CD8-positive, alpha-beta memory T cell (primary cell): ENCODE results near the gene NCOR2. TPM values are rescaled to one million over a fixed set of nuclear protein-coding genes. Genes with fewer than 3 reads are reported as not detected.

Experiments used
- CTCF ChIA-PET: fragments of 350-600 bp; sonication (Branson Sonifier 250); formaldehyde crosslinking; loops from one replicate; lab custom pipeline; 2021; ENCODE audit warnings: antibody characterized with exemption; lab: Charles Lee
- POLR2A ChIA-PET: fragments of 350-600 bp; sonication (Branson Sonifier 250); formaldehyde crosslinking; loops from one replicate; lab custom pipeline; 2021; ENCODE audit warnings: antibody characterized with exemption; lab: Charles Lee
- DNase-seq, 5 donors: peaks; one replicate each; pipeline versions ENCODE4 v3.0.0 to v3.0.0-alpha.2; 2020 to 2022; ENCODE audit warnings: mixed read lengths in 1 of 5
- H3K27ac ChIP-seq: one replicate; pipeline ENCODE4 v1.7.0; 2013; ENCODE audit warnings: low read depth, mild to moderate bottlenecking, low read length, moderate library complexity
- H3K27me3 ChIP-seq: 2 replicates; pipeline ENCODE4 v1.7.0; 2013; ENCODE audit warnings: low read length, mild to moderate bottlenecking; ENCODE audit not compliant: insufficient read depth, poor library complexity, severe bottlenecking
- H3K36me3 ChIP-seq: 2 replicates; pipeline ENCODE4 v1.7.0; 2013; ENCODE audit warnings: mild to moderate bottlenecking, low read length, moderate library complexity; ENCODE audit not compliant: insufficient read depth
- H3K4me1 ChIP-seq: 2 replicates; pipeline ENCODE4 v1.7.0; 2013; ENCODE audit warnings: mild to moderate bottlenecking, low read length, moderate library complexity; ENCODE audit not compliant: insufficient read depth
- H3K4me3 ChIP-seq: 2 replicates; pipeline ENCODE4 v1.7.0; 2013; ENCODE audit warnings: mild to moderate bottlenecking, low read length
- H3K9me3 ChIP-seq: 2 replicates; pipeline ENCODE4 v1.7.0; 2013; ENCODE audit warnings: mild to moderate bottlenecking, low read length
- H3K27ac Mint-ChIP-seq, 8 donors: one replicate each; pipeline ENCODE4 v1.8.0; 2020 to 2021; ENCODE audit warnings: mixed read lengths in 8 of 8, mild to moderate bottlenecking in 6 of 8, inconsistent platforms in 3 of 8, moderate library complexity in 3 of 8
- H3K27me3 Mint-ChIP-seq, 2 donors: one replicate each; pipeline ENCODE4 v1.8.0; 2020 to 2021; ENCODE audit warnings: mixed read lengths in 2 of 2, mild to moderate bottlenecking in 1 of 2, moderate library complexity in 1 of 2
- H3K36me3 Mint-ChIP-seq, 3 donors: one replicate each; pipeline ENCODE4 v1.8.0; 2020 to 2021; ENCODE audit warnings: mixed read lengths in 3 of 3, inconsistent platforms in 1 of 3, mild to moderate bottlenecking in 1 of 3
- H3K4me1 Mint-ChIP-seq, 3 donors: one replicate each; pipeline ENCODE4 v1.8.0; 2020 to 2021; ENCODE audit warnings: mixed read lengths in 3 of 3, inconsistent platforms in 1 of 3, mild to moderate bottlenecking in 1 of 3
- H3K4me3 Mint-ChIP-seq, 7 donors: one replicate each; pipeline ENCODE4 v1.8.0; 2020 to 2021; ENCODE audit warnings: mixed read lengths in 7 of 7, mild to moderate bottlenecking in 6 of 7, moderate library complexity in 4 of 7, inconsistent platforms in 2 of 7
- H3K9me3 Mint-ChIP-seq, 5 donors: one replicate each; pipeline ENCODE4 v1.8.0; 2020 to 2022; ENCODE audit warnings: mixed read lengths in 5 of 5, mild to moderate bottlenecking in 3 of 5, moderate library complexity in 2 of 5, inconsistent platforms in 1 of 5
- polyA plus RNA-seq: library from polyadenylated mRNA; unstranded; fragments of 300-500 nt; fragmentation: Illumina TruSeq; gene quantifications from one replicate; pipeline ENCODE4 v1.2.3, GENCODE V29; 2021
- total RNA-seq, 2 experiments: library from RNA; stranded (reverse); gene quantifications; one replicate each; pipeline ENCODE4 v1.2.3, GENCODE V29; 2021

NCOR2 gene
- total and polyA plus RNA-seq, 3 experiments from 2014 or later, result 16.7 to 97.4 (median 96.6) TPM

DNA sequence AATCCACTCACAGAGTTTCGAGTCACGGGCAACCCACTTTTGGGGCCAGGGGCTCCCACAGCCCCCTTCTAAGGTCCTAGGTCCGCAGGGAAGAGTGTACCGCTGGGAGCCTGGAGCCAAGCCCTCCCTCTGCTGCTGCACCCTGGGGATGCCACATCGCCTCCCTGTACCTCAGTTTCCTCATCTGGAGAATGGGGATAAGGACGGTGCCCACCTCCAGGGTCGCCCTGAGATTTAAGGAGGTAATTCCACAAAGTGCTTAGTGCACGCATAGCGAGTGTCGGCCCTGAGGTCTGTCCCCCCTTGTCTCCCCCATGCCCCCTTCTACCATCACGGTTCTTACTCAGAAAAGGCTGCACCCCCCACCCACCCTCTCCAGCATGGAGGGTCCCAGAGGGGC, 35.5 kb downstream of the NCOR2 start:
- ChIA-PET POLR2A (interaction anchor here (0.6 kb wide), 1 partner anchor 37 kb away, joined by 3 read pairs; no protein-coding TSS in a partner anchor), CTCF (no interaction called here)
- H3K36me3 Mint-ChIP-seq, result peaks cover 0 to 39% (median 4%) of the 10 kb centered on the region in 3 donors

DNA sequence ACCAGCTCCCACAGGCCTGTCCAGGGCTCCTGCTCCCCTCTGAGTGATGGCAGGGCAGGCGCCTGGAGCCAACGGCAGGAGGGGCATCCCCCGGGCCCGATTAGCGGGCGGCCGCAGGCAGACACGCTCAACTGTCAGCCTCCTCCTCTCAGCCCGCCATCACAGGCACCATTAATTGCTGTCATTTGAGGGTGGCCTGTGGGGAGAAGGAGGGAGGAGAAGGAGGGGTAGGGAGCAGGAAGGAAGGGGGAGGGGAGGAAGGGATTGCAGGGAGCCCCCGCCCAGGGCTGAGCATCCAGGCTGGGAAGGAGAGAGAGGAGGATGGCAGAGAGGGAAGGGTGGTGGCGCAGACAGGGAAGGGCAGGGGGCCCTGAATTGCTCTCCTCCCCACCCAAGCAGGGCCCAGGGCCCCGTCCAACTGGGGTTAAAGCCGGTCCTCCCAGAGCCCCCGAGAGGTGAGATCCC, 36.1 kb downstream of the NCOR2 start:
- Histone ChIP-seq H3K9me3 (no peaks in the 10 kb centered on the region), H3K27ac (no peak overlapping the region), H3K27me3 (no peaks in the 10 kb centered on the region), H3K4me3 (no peak overlapping the region), H3K36me3 (no peaks in the 10 kb centered on the region), H3K4me1 (no peaks in the 10 kb centered on the region)
- Mint-ChIP-seq H3K27me3 (no peaks in the 10 kb centered on the region), H3K27ac (no peak overlapping the region), H3K4me3 (no peak overlapping the region), H3K9me3 (no peaks in the 10 kb centered on the region), H3K36me3 (peaks cover 0 to 38% (median 4%) of the 10 kb centered on the region in 3 donors), H3K4me1 (peaks cover 8 to 28% (median 16%) of the 10 kb centered on the region in 3 donors)
- CTCF ChIA-PET, result no interaction called here
- POLR2A ChIA-PET, result interaction anchor here (0.6 kb wide), 1 partner anchor 38 kb away, joined by 3 read pairs; no protein-coding TSS in a partner anchor
- no peak for DNase-seq

More for the DNA sequence above, 35.5 kb downstream of the NCOR2 start:
- no peaks in the 10 kb centered on the region for H3K9me3 ChIP-seq
- H3K4me3 ChIP-seq, result no peak overlapping the region
- no peaks in the 10 kb centered on the region for H3K9me3 Mint-ChIP-seq
- no peaks in the 10 kb centered on the region for H3K36me3 ChIP-seq
- H3K4me3 Mint-ChIP-seq, result no peak overlapping the region
- no peak overlapping the region for H3K27ac ChIP-seq
- no peaks in the 10 kb centered on the region for H3K27me3 Mint-ChIP-seq
- H3K27ac Mint-ChIP-seq, result no peak overlapping the region
- no peaks in the 10 kb centered on the region for H3K27me3 ChIP-seq
- peaks cover 12 to 31% (median 16%) of the 10 kb centered on the region in 3 donors for H3K4me1 Mint-ChIP-seq
- no peak for DNase-seq
- H3K4me1 ChIP-seq, result no peaks in the 10 kb centered on the region

DNA sequence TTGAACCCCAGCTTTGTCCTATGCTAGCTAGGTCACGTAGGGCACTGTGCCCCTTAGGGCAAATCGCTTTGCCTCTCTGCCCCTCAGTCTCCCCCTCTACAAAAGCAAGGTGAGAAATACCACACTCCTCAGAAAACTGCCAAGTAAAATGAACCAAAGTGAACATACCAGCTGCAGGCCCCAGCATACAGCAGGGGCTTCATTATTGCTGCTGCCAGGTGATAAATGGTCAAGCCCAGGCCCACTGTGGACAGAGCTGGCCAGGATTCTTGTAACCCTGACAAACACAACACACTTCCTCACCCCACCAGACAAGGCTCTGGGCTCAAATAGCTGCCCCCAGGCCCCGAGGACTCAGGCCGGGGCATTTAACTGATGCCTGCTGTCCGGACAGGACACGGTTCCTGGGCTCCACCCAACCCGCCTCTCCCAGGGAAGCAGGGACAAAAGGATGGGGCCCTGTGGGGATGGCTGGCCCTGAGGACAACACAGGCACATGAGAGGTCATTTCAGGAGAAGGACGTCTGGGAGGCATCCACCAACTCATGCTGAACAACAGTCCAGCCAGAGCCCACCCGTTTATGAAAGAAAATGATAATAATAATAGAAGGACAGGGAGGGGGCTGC, 36.7 kb downstream of the NCOR2 start:
- ChIA-PET CTCF (no interaction called here), POLR2A (interaction anchor here (0.5 kb wide), 1 partner anchor 113 kb away, joined by 4 read pairs; no protein-coding TSS in a partner anchor)
- H3K36me3 ChIP-seq, result no peaks in the 10 kb centered on the region
- H3K9me3 ChIP-seq, result no peaks in the 10 kb centered on the region
- Mint-ChIP-seq H3K9me3 (no peaks in the 10 kb centered on the region), H3K27ac (peak overlapping the region in 2 of 8 donors; percentile 2 to 32), H3K4me3 (no peak overlapping the region), H3K4me1 (peaks cover 6 to 25% (median 16%) of the 10 kb centered on the region in 3 donors), H3K36me3 (peaks cover 0 to 40% (median 4%) of the 10 kb centered on the region in 3 donors), H3K27me3 (no peaks in the 10 kb centered on the region)
- no peak for DNase-seq
- no peaks in the 10 kb centered on the region for H3K4me1 ChIP-seq
- H3K4me3 ChIP-seq, result no peak overlapping the region
- H3K27ac ChIP-seq, result no peak overlapping the region
- no peaks in the 10 kb centered on the region for H3K27me3 ChIP-seq

DNA sequence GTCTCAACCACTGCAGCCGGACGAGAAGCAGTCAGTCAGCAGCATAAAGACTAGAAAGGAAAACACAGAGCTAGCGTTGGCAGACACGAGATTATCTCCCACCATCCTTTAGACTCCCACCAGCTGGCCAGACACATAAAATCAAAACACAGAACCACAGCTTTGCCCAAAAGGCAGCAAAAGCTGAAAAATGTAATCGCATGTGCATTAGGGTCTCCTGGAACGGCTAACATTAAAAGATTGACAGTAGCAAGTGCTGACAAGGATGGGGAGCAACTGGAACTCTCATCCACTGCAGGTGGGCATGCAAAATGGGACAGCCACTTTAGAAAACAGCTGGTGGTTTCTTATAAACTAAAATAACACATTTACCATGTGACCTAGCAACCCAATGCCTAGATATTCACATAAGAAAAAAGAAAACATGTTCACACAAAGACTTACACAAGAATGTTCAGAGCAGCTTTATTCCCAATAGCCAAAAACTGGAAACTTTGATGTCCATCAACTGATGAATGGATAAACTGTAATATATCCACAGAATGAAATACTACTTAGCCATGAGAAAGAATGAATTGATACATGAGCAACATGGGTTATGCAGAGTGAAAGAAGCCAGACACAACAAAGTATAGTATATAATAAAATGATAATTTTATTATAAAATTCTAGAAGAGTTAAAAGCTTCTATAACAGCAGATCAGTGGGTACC, 37.7 kb downstream of the NCOR2 start:
- POLR2A ChIA-PET, result interaction anchor here (0.5 kb wide), 1 partner anchor 112 kb away, joined by 4 read pairs; no protein-coding TSS in a partner anchor

DNA sequence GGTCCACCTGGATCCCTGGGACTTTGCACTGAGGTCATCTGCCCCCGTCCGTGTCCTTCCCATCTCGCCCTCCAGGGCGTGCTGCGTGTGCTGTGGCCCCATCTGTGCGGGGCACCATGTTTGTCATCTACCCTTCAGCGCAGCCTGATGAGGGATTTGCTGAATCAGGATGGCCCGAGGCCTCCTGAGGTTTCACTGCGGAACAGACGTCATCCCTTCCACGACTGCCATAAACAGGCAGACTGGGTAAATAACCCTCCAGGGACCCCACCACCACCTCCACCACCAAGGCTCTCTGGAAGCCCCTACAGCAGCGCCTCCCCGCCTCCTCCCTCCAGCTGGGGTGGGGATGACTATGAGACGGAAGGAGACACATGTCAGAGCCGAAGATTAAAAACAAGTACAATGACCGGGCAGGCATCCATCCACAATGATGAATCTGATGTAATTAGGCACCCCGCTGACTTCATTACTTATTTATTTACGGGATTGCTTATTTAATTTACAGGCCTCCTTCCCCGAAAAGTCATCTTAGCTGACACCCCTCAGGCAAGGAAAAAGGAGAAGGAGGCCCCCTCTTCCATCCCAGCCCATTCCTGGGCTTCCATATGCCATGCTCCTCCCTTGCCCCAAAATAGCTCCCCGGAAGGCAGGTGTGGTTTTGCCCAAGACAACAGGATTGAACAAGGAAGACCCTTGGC, 39.4 kb downstream of the NCOR2 start:
- ChIA-PET POLR2A (no interaction called here), CTCF (no interaction called here)
- Mint-ChIP-seq H3K27me3 (no peaks in the 10 kb centered on the region), H3K27ac (no peak overlapping the region), H3K9me3 (no peaks in the 10 kb centered on the region), H3K4me3 (no peak overlapping the region), H3K36me3 (peaks cover 0 to 25% (median 6%) of the 10 kb centered on the region in 3 donors), H3K4me1 (peaks cover 14 to 23% (median 21%) of the 10 kb centered on the region in 3 donors)
- H3K9me3 ChIP-seq, result no peaks in the 10 kb centered on the region
- H3K4me1 ChIP-seq, result no peaks in the 10 kb centered on the region
- H3K36me3 ChIP-seq, result no peaks in the 10 kb centered on the region
- H3K27ac ChIP-seq, result no peak overlapping the region
- no peak for DNase-seq
- no peak overlapping the region for H3K4me3 ChIP-seq
- no peaks in the 10 kb centered on the region for H3K27me3 ChIP-seq

More for the DNA sequence above, 37.7 kb downstream of the NCOR2 start:
- no peak overlapping the region for H3K4me3 ChIP-seq
- no peaks in the 10 kb centered on the region for H3K4me1 ChIP-seq
- no peak for DNase-seq
- no peaks in the 10 kb centered on the region for H3K9me3 ChIP-seq
- peaks cover 7 to 19% (median 16%) of the 10 kb centered on the region in 3 donors for H3K4me1 Mint-ChIP-seq
- no peaks in the 10 kb centered on the region for H3K27me3 ChIP-seq
- H3K27me3 Mint-ChIP-seq, result no peaks in the 10 kb centered on the region
- no peak overlapping the region for H3K27ac ChIP-seq
- H3K4me3 Mint-ChIP-seq, result no peak overlapping the region
- CTCF ChIA-PET, result interaction anchor here (0.7 kb wide), 1 partner anchor 336 kb away, joined by 5 read pairs; no protein-coding TSS in a partner anchor
- no peaks in the 10 kb centered on the region for H3K9me3 Mint-ChIP-seq
- no peaks in the 10 kb centered on the region for H3K36me3 ChIP-seq
- H3K27ac Mint-ChIP-seq, result peak overlapping the region in 1 of 8 donors; percentile 6
- peaks cover 0 to 36% (median 5%) of the 10 kb centered on the region in 3 donors for H3K36me3 Mint-ChIP-seq

DNA sequence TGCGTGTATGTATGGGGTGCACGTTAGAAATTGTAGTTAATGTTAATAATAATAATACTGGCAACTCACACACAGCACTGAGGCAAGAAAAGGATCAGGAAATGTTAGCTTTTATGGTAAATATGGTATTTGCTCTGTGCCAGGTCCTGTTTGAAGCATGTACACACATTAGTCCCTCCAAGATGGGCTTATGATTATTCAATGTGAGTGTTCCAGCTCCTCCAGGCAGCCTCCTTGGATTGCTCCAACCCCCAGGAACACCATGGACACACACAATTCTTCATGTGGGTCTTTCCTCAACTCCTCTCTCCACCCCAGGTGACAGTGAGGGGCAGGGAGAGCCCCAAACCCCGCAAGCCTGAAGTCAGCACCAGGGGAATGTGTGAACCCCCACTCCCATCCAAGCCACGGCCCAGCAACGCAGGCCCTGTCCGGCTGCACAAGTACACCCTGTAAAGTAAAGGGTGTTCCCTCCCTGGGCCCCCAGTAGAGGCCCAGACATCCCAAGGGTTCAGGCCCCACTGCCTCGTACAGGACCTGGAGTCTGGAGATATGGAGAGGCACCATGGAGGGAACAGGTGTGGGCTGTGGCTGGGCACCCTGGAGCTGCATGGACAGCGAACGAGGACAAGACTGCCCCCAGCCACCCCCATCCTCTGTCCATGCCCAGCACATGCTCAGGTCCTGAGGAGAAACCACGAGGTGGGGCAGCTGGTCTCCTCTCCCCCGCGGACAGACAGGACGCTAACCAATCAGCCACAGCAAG, 41.3 kb downstream of the NCOR2 start:
- CTCF ChIA-PET, result no interaction called here
- H3K36me3 ChIP-seq, result no peaks in the 10 kb centered on the region
- H3K4me1 Mint-ChIP-seq, result peaks cover 16 to 31% (median 26%) of the 10 kb centered on the region in 3 donors

DNA sequence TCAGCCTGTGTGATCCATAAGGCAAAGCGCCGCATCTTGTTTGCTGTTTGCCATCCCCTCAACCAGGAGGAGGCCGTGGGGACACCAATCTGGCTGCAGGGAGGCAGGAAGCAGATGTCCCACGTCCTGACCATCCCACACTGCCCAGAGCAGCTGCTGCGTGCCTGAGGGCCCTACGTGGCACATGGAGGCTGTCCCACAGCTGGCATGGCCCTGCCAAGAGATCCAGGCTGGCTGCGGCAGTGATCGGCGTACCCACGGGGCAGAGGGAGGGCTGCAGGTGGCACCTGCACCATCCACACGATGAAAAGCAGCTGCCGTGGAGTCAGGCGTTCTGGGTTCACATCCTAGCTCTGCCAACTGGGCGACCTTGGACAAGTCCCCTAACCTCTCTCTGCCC, 42.0 kb downstream of the NCOR2 start:
- Mint-ChIP-seq H3K27ac (peak overlapping the region in 1 of 8 donors; percentile 70), H3K4me3 (no peak overlapping the region), H3K9me3 (no peaks in the 10 kb centered on the region), H3K36me3 (peaks cover 0 to 28% (median 9%) of the 10 kb centered on the region in 3 donors), H3K4me1 (peaks cover 17 to 31% (median 24%) of the 10 kb centered on the region in 3 donors), H3K27me3 (no peaks in the 10 kb centered on the region)
- ChIA-PET POLR2A (no interaction called here), CTCF (no interaction called here)
- no peak overlapping the region for H3K27ac ChIP-seq
- H3K27me3 ChIP-seq, result no peaks in the 10 kb centered on the region
- no peaks in the 10 kb centered on the region for H3K36me3 ChIP-seq
- no peaks in the 10 kb centered on the region for H3K9me3 ChIP-seq
- no peak for DNase-seq
- H3K4me3 ChIP-seq, result no peak overlapping the region
- H3K4me1 ChIP-seq, result no peaks in the 10 kb centered on the region

More for the DNA sequence above, 41.3 kb downstream of the NCOR2 start:
- Mint-ChIP-seq H3K4me3 (no peak overlapping the region), H3K27ac (peak overlapping the region in 1 of 8 donors; percentile 48), H3K9me3 (no peaks in the 10 kb centered on the region), H3K36me3 (peaks cover 0 to 30% (median 9%) of the 10 kb centered on the region in 3 donors), H3K27me3 (no peaks in the 10 kb centered on the region)
- H3K27me3 ChIP-seq, result no peaks in the 10 kb centered on the region
- no peaks in the 10 kb centered on the region for H3K9me3 ChIP-seq
- POLR2A ChIA-PET, result no interaction called here
- DNase-seq, result no peak
- no peak overlapping the region for H3K4me3 ChIP-seq
- no peak overlapping the region for H3K27ac ChIP-seq
- no peaks in the 10 kb centered on the region for H3K4me1 ChIP-seq
